Activated CD8-positive, alpha-beta memory T cell treated with anti-CD3 and anti-CD28 coated beads, Interleukin-2, amount 50 U/mL, for 1 hour (primary cell): Measurements from ENCODE around the gene ARHGEF4.

Experiments used
- DNase-seq: peaks from one replicate; pipeline ENCODE4 v3.0.0-alpha.2; 2020; ENCODE audit errors: extremely low read depth

The ARHGEF4 gene

DNA sequence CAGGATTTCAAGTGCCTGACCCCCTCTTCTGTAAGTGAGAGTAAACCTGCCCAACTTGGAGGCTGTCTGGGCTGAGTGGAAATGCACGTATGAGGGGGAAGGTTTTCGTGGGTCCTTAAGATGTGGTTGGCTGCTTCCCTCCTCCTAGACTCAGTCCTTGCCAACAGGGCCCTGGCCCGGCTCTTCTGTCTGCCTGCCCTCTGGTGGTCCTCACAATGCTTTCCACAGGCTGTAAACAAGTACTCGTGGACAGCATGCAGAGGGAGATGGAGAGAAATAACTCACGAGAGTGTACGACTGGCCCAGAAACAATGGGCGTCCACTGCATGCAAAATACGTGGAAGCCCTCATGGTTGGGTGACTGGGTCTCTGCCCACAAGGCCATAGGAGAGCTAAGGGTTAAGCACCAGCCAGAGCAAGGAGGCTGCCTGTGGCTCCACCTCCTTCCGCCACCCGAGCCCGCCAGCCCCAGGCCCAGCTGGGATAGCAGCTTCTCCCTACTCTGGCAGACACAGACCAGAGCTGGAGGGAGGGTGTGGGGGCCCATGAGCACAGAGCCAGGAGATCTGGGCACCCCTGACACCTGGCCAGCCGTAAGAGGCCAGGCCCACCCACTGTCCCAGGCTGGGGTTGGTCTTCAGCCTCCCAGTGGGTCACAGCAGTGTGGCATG, 17.0 kb upstream of the ARHGEF4 start:
- no peak for DNase-seq

DNA sequence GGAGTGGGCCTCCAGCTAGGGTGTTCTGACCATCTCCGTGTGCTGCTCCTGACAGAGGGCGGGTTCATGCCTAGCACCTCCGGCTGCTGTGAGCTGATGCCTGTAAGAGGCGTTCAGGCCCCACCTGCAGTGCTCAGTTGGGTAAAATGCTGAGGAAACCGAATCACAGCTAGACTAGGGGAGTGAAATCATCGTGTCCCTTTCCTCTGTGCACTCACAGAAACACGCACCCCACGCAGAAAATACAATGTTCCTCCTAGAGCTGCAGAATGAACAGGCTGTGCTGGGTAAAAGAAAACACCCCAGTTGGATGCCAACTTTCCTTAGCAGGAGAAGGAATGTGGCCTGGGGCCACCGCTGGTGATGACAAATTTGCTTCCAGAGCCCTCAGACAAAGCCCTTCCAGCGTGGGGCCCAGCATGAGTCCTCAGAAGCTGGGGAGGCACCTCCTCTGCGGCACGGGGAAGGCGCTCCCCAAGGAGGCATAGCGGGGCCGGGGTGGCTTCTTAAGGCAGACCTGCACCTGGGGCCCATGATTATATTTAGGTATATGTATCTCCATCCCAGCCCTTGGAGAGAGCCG, 16.3 kb upstream of the ARHGEF4 start:
- no peak for DNase-seq

DNA sequence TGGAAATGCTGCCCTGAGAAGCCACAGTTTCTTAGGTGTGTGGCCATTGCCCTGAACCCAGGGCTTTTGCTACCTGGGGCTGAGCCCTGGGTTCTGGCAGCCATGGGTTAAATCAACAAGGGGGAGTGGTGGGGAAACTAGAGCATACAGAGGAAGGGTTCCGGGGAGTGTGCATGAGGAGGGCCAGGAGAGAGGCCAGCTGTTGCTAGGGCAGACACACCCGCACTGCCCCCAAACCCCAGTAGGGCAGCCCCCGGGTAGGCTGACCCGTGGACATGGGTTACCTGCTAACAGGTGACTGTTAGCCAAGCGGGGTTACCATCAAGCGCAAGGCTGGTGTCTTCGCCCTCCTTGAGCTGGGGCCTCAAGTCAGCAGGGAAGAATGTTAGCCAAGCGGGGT, 14.8 kb upstream of the ARHGEF4 start:
- no peak for DNase-seq

DNA sequence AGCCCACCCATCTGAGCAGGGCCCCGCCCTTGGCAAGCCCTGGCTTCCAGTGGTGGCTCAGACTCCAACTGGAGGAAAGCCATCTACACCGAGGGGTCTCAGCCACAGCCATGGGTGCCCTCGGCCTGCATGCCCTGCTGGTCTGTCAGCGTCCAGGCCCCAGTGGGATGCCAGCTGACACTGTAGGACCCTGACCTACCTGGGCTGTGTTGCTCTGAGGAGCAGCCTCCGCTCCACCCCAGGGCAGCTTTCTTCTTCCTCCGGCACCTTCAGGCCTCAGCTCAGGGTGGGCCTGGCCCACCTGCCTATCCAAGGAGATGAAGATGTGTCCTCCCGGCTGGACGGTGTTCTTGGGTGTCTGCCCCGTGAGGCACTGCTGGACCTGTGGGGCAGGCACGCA, 13.9 kb upstream of the ARHGEF4 start:
- no peak for DNase-seq

DNA sequence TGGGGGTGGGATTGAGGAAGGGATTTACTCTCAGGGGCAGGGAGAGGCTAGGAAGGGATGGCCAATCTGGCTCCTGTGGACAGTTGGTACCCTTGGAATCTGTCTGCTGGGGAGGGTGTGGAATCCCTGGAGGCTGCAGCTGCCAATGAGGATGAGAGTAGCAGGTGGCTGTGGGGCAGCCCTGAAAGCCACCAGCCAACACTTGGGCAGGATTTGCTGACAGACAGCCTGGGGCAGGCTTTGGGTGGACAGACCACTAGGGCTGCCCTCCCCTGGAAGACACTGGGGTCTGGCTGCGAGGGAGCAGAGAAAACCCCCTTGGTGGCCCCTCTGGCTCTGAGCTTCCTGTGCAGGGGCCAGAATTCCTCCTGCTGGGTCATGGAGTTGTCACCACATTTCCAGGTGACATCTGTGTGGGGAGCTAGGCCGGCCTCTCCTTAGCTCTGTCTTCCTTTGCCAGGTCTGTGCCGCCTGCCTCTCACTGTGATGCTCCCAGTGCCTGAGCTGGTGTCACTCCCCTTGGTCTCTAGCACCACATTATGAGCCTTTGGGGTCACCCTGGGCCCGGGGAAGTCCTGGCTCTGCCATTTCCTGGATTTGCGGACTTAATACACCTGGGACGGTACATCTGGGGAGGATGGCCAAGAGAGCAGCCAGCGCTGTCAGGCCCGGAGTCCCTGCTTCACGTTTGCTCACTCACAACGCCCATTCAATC, 13.4 kb upstream of the ARHGEF4 start:
- DNase-seq = no peak

DNA sequence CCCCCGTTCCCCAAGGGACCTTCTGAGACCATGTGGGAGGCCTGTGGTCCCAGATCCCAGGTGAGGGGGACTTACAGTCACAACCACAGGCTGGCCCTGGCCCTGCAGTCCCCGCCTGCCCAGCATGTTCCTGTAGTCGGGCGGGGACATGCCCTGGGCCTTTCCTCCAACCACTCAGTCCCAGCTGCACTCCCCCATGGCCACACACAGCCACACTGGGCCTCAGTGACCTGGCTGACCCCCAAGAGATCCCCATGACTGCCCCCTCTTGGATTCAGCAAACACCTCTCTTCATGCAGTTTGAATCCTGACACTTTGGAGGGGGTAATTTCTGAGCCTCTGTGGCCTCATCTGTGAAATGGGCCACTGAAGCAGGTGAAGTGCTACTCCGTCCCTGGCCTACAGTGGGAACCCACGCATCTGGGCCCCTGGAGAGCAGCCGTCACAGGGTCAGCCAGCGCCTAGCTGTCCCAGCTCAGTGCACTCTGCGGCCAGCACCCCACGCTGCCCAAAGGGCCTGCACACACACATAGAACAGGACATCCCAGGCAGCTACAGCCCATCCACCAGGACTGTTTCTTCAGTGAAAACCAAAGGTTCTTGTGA, 12.7 kb upstream of the ARHGEF4 start:
- DNase-seq = no peak

DNA sequence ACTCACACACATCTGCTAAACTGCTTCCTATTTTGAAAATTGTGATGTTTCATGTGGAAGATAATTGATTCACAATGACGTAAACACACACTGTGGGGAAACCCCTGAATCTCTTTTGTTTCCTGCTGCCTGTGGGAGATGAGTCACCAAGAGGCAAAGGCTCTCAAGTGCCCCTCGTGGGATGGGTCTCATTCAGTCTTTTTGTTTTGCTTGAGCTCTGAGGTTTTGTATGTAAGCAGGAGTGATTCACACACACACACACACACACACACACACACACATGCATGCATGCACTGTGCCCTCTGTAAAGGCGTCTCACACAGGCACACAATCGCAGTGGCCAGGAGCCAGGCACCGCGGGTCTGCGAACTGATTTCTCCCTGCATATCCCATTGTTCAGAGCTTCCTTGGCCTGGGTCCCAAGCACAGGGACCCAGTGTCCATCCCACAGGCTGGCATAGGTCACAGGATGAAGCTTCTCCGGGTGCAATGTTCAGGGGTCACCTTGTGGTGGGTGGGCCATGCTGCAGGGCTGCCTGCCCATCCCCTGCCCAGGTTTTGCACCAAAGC, 12.1 kb upstream of the ARHGEF4 start:
- peak; percentile 54 for DNase-seq

DNA sequence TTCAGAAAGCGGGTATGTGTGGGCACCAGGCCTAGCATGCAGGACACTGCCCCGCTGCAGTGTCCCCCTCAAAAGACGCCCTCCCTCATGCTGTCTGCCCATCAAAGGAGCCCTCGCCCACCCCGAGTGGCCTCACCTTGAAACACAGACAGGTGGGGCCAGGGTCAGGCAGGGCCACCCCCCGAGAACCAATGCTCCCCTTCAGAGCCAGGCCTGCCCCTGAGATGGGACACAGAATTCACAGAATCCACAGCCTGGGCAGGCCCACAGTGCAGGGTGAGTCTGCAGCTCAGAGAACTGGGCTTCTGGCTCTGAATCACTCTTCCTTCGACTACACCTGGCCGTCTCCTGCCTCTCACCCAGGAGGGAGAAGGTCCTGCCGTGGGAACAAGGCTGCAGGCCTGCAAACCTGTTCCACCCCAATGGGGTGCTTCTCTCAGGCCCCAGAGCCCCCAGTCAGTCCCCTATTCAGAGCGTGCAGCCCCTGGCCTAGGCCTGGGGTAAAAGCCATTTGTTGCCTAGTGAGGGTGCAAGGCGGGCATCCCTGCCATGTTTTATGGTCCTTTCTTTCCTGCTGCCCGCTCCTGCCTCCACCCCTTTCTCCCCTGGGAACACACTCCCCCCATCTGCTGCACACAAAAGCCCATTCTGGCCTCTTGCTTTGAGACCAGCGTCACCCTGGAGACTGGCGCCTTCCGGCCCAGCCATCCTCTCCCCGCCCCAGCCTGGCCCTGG, 11.3 kb upstream of the ARHGEF4 start:
- DNase-seq = no peak

DNA sequence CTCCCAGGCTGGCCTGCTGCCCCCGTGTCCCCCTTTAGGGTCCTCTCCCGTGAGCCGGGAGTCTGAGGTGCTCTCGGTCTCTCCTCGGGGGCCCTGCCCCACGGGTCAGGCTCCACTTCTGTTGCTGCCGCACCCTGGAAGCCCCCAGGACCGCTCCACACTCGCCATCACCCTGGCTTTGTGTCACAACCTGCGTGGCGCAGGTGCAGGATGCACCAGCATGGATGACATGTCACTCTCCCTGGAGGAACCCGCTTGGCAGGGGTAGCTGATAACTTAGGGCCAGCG, 10.8 kb upstream of the ARHGEF4 start:
- DNase-seq = no peak

DNA sequence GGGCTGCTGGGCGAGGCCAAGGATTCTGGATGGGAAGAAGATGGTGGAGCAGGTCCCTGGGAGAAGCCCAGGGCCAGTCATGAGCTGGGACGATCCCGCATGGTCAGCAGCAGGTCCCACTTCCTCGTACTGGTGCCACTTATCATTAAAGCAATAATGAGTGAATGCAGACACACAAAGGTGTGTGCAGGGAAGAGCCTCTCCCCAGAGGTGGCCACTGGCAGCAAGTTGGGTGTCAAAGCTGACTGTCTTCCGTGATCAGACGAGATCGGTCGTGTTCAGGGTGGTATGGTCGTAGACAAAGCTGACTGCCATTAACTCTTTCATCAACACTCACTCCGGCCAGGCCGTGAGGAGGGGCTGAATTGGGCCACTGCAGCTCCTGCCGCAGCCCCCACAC, 10.3 kb upstream of the ARHGEF4 start:
- DNase-seq = no peak

DNA sequence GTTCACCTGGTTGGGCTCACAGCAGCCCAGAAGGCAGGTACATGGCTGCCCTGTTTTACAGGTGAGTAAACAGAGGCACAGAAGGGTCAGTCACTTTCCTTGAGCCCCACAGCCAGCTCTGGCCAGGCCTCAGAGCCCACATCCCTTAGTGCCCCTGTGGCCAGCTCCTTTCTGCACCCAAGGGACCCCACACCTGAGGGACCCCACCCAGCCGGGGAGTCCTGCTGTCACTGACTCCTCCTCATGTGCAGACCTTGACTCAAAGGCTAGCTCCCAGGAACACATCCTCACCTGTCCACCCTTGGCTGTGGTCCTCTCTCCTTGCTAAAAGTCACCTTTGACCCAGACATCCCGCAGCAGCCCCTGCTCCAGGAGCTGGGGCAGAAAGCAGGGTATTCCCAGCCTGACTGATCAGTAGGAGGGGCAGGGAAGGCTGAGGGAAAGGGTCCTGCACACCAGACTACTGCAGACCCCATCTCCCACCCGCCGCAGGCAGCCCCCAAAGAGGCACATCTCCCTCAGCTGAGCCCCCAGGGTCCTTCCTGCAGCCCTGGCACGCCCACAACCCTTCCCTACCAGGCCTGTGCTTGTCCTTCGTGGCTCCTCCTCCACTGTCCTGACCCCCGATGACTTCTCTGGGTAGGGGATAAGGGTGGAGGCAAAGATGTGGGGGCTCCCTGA, 9.8 kb upstream of the ARHGEF4 start:
- no peak for DNase-seq

DNA sequence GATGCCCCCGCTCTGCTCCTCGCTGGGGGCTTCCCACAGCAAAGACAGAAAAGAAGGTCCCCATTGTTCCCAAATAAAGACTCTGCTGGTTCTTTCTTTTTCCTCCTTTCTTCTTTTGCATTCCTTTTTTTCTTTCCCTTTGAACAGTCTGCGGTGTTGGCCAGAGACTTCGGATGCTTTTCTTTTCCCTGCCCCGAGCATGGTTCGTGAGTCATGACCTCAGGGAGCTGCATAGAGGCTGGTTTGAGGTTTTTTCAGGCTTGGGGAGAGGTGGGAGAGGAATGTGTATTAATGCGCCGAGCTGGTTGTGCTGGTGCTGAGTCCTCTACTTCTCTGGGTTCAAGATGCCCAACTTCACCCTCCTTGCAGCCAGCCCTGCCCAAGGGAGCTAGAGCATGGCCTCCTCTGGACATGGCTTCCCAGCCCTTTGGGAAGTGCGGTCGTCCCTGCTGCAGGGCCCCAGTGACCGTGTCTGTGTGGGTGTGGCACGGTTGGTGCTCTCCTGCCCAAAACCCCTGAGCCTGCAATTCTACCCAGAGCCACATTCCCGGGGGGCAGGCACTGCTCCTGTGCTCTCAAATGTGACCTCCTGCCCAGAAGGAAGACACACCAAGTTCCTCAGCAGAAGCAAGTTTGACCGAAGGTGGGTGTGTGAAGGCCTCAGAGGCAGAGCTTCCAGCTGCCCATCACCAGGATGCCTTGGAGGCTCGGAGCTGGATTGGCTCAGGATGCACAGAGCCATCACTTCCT, 9.0 kb upstream of the ARHGEF4 start:
- no peak for DNase-seq

DNA sequence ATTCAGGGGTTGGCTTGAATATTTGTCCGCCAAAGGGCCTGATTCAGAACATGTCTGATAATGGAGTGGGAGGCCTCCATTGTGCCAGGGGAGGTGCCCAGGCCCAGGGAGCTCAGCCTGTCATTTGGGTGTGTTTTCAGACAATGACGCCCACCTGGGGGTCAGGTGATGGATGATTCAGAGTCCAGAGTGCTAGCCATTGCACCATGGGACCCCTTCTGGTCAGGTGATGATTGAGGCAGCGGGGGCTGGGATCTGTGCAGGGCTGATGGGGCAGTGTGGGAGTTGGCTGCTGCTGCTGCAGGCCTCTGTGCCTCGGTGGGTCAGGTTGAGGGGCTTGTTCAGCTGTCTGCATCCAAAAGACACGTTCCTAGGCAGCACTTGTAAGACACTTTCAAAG, 8.3 kb upstream of the ARHGEF4 start:
- no peak for DNase-seq

DNA sequence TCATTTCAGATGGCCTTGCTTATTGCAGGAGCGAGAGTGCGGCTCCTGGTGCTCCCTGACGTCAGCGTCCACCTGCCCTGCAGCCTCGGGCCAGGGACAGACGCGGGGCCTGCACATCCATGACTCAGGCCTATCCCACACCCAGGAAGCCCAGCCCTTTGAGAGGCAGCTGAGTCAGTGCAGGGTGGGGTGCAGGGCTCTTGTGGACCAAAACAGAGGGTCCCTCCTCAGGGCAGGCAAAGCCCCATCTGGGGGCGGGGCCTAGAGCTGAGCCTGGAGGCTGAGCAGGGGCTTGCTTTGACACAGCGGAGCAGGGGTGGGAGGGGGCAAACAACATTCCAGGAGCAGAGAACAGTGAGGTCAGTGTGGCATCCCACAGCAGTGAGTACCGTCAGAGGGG, 7.7 kb upstream of the ARHGEF4 start:
- no peak for DNase-seq

DNA sequence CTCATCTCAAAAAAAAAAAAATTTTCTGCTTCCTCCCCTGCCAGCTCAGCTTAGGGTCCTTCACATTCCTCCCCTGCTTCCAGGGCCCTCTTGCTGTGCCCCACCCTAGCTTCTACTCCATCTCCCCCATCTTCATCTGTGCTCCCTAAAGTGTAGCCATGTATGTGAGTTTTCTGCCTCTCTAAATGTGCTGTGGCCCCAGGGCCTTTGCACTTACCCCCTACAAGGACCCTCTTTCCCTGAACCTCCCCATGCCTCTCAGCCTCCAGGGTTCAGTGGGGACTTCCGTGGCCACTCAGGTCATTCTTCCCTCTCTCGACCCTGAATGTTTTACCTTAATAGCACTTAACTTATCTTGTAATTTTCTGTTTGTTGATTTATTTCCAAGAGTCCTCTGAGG, 6.2 kb upstream of the ARHGEF4 start:
- no peak for DNase-seq

DNA sequence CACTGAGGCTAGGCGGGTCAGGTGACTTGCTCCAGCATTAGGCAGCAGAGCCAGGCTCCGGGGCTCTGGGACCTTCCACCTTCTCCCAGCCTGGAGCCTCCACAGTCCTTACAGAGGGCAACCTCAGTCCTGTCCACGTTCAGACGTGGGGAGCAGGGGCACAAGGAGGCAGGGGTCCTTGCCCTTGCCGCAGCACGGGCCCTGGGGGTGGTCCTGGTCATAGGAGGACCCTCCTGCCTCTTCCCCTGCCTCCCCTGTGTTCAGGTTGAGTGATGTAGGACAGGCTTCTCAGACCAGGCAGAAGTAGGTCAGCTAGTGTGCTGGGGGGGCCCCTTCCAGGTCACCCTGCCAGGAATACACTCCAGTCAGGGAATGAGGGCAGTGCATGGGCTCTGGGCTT, 5.4 kb upstream of the ARHGEF4 start:
- DNase-seq = no peak

DNA sequence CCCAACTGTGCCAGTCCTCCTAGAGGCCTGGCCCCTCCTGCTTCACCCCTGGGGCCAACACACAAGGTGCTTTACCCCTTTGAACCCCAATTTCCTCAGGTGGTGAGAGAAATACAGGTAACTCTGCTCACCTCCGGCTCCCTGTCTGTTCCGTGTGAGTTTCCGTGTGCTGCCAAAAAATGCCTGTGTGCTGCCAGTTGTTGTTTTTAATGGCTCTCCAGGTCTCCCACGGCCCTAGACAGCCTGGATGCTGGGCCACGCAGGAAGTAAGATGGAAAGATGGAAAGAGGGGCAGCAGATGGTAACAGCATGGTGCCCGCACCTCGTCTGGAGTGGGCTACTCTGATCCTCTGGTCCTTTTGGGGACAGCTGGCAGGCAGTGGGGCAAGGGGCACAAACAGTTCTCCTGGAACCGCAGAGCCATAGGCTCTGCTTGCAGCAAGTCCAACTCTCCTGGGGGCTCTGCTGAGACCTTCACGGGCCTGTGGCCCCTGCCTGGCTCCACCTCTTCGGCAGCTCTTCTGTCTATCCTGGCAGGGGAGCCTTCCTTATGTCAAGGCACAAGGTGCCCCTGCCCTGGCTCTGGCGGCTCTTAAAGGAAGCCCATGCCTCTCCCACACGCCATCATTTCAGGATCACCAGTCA, 4.3 kb upstream of the ARHGEF4 start:
- DNase-seq = no peak

DNA sequence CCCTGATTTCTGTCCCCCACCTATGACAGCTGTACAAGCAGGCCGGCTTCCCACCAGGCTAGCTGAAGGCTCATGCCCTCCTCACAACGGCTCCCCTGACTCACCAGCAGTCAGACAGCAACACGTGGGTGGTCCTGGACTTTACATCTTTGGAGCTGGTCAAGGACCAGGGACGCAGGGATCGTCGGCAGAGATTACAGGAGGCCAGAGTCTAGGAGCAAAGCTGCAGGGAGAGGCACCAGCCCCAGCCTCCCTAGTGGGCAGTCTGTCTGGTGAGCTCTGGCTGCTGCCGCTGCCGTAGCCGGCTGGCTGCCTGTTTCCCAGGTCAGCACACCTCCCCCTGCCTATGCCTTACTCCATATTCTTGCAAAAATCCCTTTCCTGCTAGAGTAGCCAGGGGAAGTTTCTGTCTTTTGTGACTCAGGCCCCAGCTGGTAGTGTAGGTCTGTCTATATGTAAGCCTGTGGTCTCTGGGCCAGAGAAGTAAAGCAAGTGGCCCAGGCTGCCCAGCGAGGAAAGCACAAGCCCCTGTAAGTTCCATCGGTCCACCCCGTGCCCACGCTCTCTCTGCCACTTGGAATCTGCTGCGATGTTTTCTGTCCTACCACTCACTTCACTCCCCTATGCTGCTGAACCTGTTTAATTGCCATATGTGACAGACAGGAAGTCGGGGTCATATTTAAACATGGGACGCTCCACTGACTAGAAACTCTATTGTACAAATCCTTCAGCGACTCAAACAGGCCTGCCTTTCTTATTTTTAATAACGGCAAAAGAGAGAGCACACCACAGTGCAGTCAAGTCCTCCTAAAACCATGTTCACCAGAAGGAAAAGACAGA, 2.4 kb upstream of the ARHGEF4 start:
- no peak for DNase-seq
